H9 (cell line): ENCODE measurements around the gene ROCK2. TPM values are rescaled to one million over a fixed set of nuclear protein-coding genes. Genes with fewer than 3 reads are reported as not detected.

ENCODE experiments used
- DNase-seq: peaks from one replicate; pipeline ENCODE4 v3.0.0-alpha.2; 2017
- H2AFZ ChIP-seq: one replicate; pipeline ENCODE4 v1.6.1; 2013; ENCODE audit warnings: mild to moderate bottlenecking, low read length, control low read depth, moderate library complexity
- H2AK5ac ChIP-seq: 2 replicates; pipeline ENCODE4 v1.6.1; 2013; ENCODE audit warnings: low read length, control low read depth, mixed read lengths; ENCODE audit not compliant: insufficient read length
- H2BK120ac ChIP-seq: one replicate; pipeline ENCODE4 v1.6.1; 2013; ENCODE audit warnings: low read depth, mild to moderate bottlenecking, low read length, control low read depth, inconsistent platforms; ENCODE audit not compliant: poor library complexity, severe bottlenecking
- H2BK12ac ChIP-seq: 2 replicates; pipeline ENCODE4 v1.6.1; 2013; ENCODE audit warnings: low read length, control low read depth, mixed read lengths, low read depth; ENCODE audit not compliant: insufficient read length
- H2BK15ac ChIP-seq: 2 replicates; pipeline ENCODE4 v1.6.1; 2013; ENCODE audit warnings: low read depth, low read length, control low read depth
- H2BK20ac ChIP-seq: one replicate; pipeline ENCODE4 v1.6.1; 2013; ENCODE audit warnings: low read depth, mild to moderate bottlenecking, low read length, control low read depth, inconsistent platforms; ENCODE audit not compliant: poor library complexity, severe bottlenecking
- H2BK5ac ChIP-seq: 2 replicates; pipeline ENCODE4 v1.6.1; 2013; ENCODE audit warnings: low read length, control low read depth, mixed read lengths; ENCODE audit not compliant: insufficient read length
- H3K14ac ChIP-seq: 2 replicates; pipeline ENCODE4 v1.6.1; 2013; ENCODE audit warnings: low read length, control low read depth; ENCODE audit not compliant: insufficient read depth
- H3K18ac ChIP-seq: 2 replicates; pipeline ENCODE4 v1.6.1; 2013; ENCODE audit warnings: low read depth, mild to moderate bottlenecking, mixed read lengths, low read length, control low read depth; ENCODE audit not compliant: insufficient read length
- H3K23ac ChIP-seq: 2 replicates; pipeline ENCODE4 v1.6.1; 2013; ENCODE audit warnings: low read length, control low read depth, mixed read lengths, low read depth; ENCODE audit not compliant: insufficient read length
- H3K23me2 ChIP-seq: 2 replicates; pipeline ENCODE4 v1.6.1; 2013; ENCODE audit warnings: low read depth, mild to moderate bottlenecking, mixed read lengths, low read length, control low read depth; ENCODE audit not compliant: insufficient read length, poor library complexity, severe bottlenecking
- H3K27ac ChIP-seq: 2 replicates; pipeline ENCODE4 v1.5.1; 2013; ENCODE audit warnings: low read length, control low read depth, mixed read lengths, low read depth; ENCODE audit not compliant: insufficient read length
- H3K27me3 ChIP-seq: 2 replicates; pipeline ENCODE4 v1.6.1; 2013; ENCODE audit warnings: low read length, control low read depth, inconsistent platforms; ENCODE audit not compliant: insufficient read depth
- H3K4ac ChIP-seq: 2 replicates; pipeline ENCODE4 v1.6.1; 2013; ENCODE audit warnings: low read depth, mild to moderate bottlenecking, control low read depth, inconsistent platforms, low read length, moderate library complexity
- H3K4me1 ChIP-seq: 2 replicates; pipeline ENCODE4 v1.6.1; 2013; ENCODE audit warnings: low read length, control low read depth, inconsistent platforms; ENCODE audit not compliant: insufficient read depth
- H3K4me2 ChIP-seq: 2 replicates; pipeline ENCODE4 v1.6.1; 2013; ENCODE audit warnings: low read length, control low read depth, mixed read lengths; ENCODE audit not compliant: insufficient read length, insufficient read depth
- H3K56ac ChIP-seq: 2 replicates; pipeline ENCODE4 v1.6.1; 2013; ENCODE audit warnings: low read depth, mild to moderate bottlenecking, mixed read lengths, low read length, control low read depth; ENCODE audit not compliant: insufficient read length
- H3K79me1 ChIP-seq: 2 replicates; pipeline ENCODE4 v1.6.1; 2013; ENCODE audit warnings: low read depth, mild to moderate bottlenecking, moderate library complexity, low read length, control low read depth, inconsistent platforms; ENCODE audit not compliant: insufficient read depth, poor library complexity, severe bottlenecking
- H3K79me2 ChIP-seq: 2 replicates; pipeline ENCODE4 v1.6.1; 2013; ENCODE audit warnings: low read length, control low read depth, inconsistent platforms; ENCODE audit not compliant: insufficient read depth
- H3K9ac ChIP-seq: 2 replicates; pipeline ENCODE4 v1.6.1; 2013; ENCODE audit warnings: low read length, control low read depth, mixed read lengths; ENCODE audit not compliant: insufficient read length; ENCODE audit errors: extremely low read depth
- H3K9me3 ChIP-seq: one replicate; pipeline ENCODE4 v1.6.1; 2013; ENCODE audit warnings: low read depth, low read length, inconsistent platforms; ENCODE audit not compliant: control insufficient read depth
- H3T11ph ChIP-seq: one replicate; pipeline ENCODE4 v1.6.1; 2013; ENCODE audit warnings: mild to moderate bottlenecking, low read length, control low read depth, inconsistent platforms
- H4K20me1 ChIP-seq: one replicate; pipeline ENCODE4 v1.6.1; 2013; ENCODE audit not compliant: control insufficient read depth, insufficient read length, insufficient read depth
- H4K5ac ChIP-seq: 2 replicates; pipeline ENCODE4 v1.6.1; 2013; ENCODE audit warnings: low read depth, mild to moderate bottlenecking, mixed read lengths, low read length, control low read depth; ENCODE audit not compliant: insufficient read length
- H4K8ac ChIP-seq: replicated peaks from 2 replicates; pipeline ENCODE4 v1.6.1; 2013; ENCODE audit warnings: low read length, control low read depth, mixed read lengths, low read depth; ENCODE audit not compliant: insufficient read length
- H4K91ac ChIP-seq: 2 replicates; pipeline ENCODE4 v1.6.1; 2013; ENCODE audit warnings: low read depth, mild to moderate bottlenecking, moderate library complexity, mixed read lengths, low read length, control low read depth; ENCODE audit not compliant: insufficient read length
- H3K27ac Mint-ChIP-seq, 3 experiments: 2 replicates in 2 of 3; 3 replicates in 1 of 3; pipeline ENCODE4 v1.8.0; 2020 to 2021; ENCODE audit warnings: mixed read lengths in 3 of 3, mild to moderate bottlenecking in 1 of 3, moderate library complexity in 1 of 3
- H3K27me3 Mint-ChIP-seq: 2 replicates; pipeline ENCODE4 v1.8.0; 2021; ENCODE audit warnings: low read depth, mild to moderate bottlenecking, moderate library complexity, mixed read lengths
- H3K36me3 Mint-ChIP-seq, 3 experiments: 2 replicates in 2 of 3; 3 replicates in 1 of 3; pipeline ENCODE4 v1.8.0; 2020 to 2021; ENCODE audit warnings: low read depth in 3 of 3, mixed read lengths in 3 of 3; ENCODE audit not compliant: insufficient read depth in 1 of 3
- H3K4me1 Mint-ChIP-seq, 2 experiments: 2 replicates each; pipeline ENCODE4 v1.8.0; 2020; ENCODE audit warnings: mixed read lengths in 2 of 2
- H3K4me3 Mint-ChIP-seq, 2 experiments: 2 replicates in 1 of 2; 3 replicates in 1 of 2; pipeline ENCODE4 v1.8.0; 2020 to 2021; ENCODE audit warnings: mild to moderate bottlenecking in 2 of 2, mixed read lengths in 2 of 2, moderate library complexity in 1 of 2
- H3K9me3 Mint-ChIP-seq, 2 experiments: 2 replicates in 1 of 2; 3 replicates in 1 of 2; pipeline ENCODE4 v1.8.0; 2020; ENCODE audit warnings: mild to moderate bottlenecking in 2 of 2, mixed read lengths in 2 of 2, moderate library complexity in 1 of 2
- WGBS: extraction: QIAGEN DNeasy Blood & Tissue Kit; methylation state at CpG from one replicate; pipeline ENCODE4 v1.1.7; 2013; ENCODE audit warnings: missing lambda C conversion rate, low lambda C conversion rate, mixed read lengths; ENCODE audit not compliant: insufficient read length; ENCODE audit errors: extremely low coverage; 5-methylcytosine and 5-hydroxymethylcytosine counted together
- total RNA-seq: library from RNA; stranded (reverse); gene quantifications from 2 replicates; pipeline ENCODE4 v1.2.1, GENCODE V29; 2021
- TF ChIP-seq, protein P1 (sequence below): fragments of 200-600 bp; sonication (generic); conservative IDR thresholded peaks from 3 replicates; pipeline ENCODE4 v1.8.0; 2021; ENCODE audit warnings: antibody characterized with exemption, mild to moderate bottlenecking

The ROCK2 gene
- total RNA-seq, 1 experiment from 2014 or later = 33.2 TPM

DNA sequence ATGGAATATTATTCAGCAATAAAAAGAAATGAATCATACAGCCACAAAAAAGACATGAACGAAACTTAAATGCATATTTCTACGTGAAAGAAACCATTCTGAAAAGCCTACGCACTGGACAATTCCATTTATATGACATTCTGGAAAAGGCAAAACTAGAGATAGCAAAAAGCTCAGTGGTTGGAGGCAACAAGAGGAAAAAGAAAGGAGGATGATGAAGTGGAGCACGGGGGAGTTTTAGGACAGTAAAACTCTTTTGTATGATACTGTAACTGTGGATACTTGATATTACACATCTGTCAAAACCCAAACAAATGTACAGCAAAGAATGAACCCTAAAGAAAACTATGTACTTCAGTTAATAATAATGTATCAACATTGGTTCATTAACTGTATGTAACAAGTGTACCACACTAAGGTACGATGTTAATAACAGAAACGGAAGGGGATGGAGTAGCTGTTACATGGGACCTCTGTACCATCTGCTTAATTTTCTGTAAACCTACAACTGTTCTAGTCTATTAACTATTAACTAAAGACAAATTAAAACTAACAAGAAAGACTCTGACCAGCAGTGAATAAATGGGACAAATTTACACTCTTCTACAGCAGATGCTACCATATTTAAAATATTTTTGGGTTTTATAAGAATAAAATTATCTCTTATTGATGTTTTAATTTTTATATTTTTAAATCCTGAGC lies 31.5 kb downstream of the ROCK2 start:
- no peaks in the 10 kb centered on the region for H3K36me3 Mint-ChIP-seq
- Histone ChIP-seq H3T11ph (no peak overlapping the region), H3K23me2 (no peaks in the 10 kb centered on the region), H4K91ac (no peak overlapping the region), H3K18ac (no peak overlapping the region), H3K14ac (no peak overlapping the region), H3K4me2 (no peak overlapping the region), H2BK15ac (no peak overlapping the region), H3K4ac (no peak overlapping the region), H3K9me3 (no peaks in the 10 kb centered on the region), H2AFZ (no peak overlapping the region), H3K79me2 (peaks cover 5% of the 10 kb centered on the region; the same call in 1 of the 2 replicates), H4K8ac (no peak overlapping the region), H4K5ac (no peak overlapping the region), H3K9ac (no peak overlapping the region), H2BK20ac (no peak overlapping the region), H2BK5ac (no peak overlapping the region), H4K20me1 (no peaks in the 10 kb centered on the region), H2BK120ac (no peak overlapping the region), H3K79me1 (no peaks in the 10 kb centered on the region), H3K27ac (no peak overlapping the region), H2AK5ac (no peak overlapping the region), H2BK12ac (no peak overlapping the region), H3K23ac (no peak overlapping the region), H3K56ac (no peak overlapping the region), H3K27me3 (no peaks in the 10 kb centered on the region), H3K4me1 (no peaks in the 10 kb centered on the region)
- no peak overlapping the region for H3K27ac Mint-ChIP-seq
- H3K4me1 Mint-ChIP-seq = peaks cover 10 to 11% of the 10 kb centered on the region in 2 experiments
- TF ChIP-seq, protein P1, sequence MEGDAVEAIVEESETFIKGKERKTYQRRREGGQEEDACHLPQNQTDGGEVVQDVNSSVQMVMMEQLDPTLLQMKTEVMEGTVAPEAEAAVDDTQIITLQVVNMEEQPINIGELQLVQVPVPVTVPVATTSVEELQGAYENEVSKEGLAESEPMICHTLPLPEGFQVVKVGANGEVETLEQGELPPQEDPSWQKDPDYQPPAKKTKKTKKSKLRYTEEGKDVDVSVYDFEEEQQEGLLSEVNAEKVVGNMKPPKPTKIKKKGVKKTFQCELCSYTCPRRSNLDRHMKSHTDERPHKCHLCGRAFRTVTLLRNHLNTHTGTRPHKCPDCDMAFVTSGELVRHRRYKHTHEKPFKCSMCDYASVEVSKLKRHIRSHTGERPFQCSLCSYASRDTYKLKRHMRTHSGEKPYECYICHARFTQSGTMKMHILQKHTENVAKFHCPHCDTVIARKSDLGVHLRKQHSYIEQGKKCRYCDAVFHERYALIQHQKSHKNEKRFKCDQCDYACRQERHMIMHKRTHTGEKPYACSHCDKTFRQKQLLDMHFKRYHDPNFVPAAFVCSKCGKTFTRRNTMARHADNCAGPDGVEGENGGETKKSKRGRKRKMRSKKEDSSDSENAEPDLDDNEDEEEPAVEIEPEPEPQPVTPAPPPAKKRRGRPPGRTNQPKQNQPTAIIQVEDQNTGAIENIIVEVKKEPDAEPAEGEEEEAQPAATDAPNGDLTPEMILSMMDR = no peak
- no peak overlapping the region for H3K4me3 Mint-ChIP-seq
- no peaks in the 10 kb centered on the region for H3K9me3 Mint-ChIP-seq
- H3K27me3 Mint-ChIP-seq = no peaks in the 10 kb centered on the region
- DNase-seq = no peak
- no CpG with 5 or more reads among the region's 6 CpGs for WGBS
